ENCODE data around the gene SETD6. TPM values are rescaled to one million over a fixed set of nuclear protein-coding genes. Genes with fewer than 3 reads are reported as not detected.

Gene SETD6
- total and polyA plus RNA-seq, 12 donors: 8.9 to 18.9 (median 12.2) TPM

- Histone ChIP-seq H3K4me1 (peaks cover 12 to 56% (median 20%) of the 10 kb centered on the region in 9 donors), H3K36me3 (peaks cover 0 to 53% (median 12%) of the 10 kb centered on the region in 9 donors), H3K27me3 (peaks cover 0 to 34% (median 0%) of the 10 kb centered on the region in 7 donors), H3K27ac (peak overlapping the region in 5 of 10 donors; percentile 20 to 43 (median 37)), H3K4me3 (peak overlapping the region in 5 of 10 donors; percentile 13 to 37 (median 23)), H3K9me3 (no peaks in the 10 kb centered on the region)
- TF ChIP-seq CTCF (IDR thresholded peaks at IDR 0.05): no peak
- intact Hi-C loops (cut with DNase I): loop anchor here in 1 of 10 donors (10.0 kb wide), 1 partner anchor 154 kb away; no protein-coding TSS in a partner anchor
- ATAC-seq: peak in 5 of 8 donors; percentile 1 to 20 (median 5)
- no peak for DNase-seq
- 35 to 47% methylated on average over 36 of the region's 36 CpGs for WGBS, 2 donors
Measured at GRCh38 chr16:58500430-58501241, 14.7 kb upstream of the SETD6 start.

GRCh38 chr16:58501242-58502131 is 13.8 kb upstream of the SETD6 start:
- no peaks in the 10 kb centered on the region for H3K9me3 ChIP-seq
- peak overlapping the region in 5 of 10 donors; percentile 4 to 37 (median 22) for H3K4me3 ChIP-seq
- TF ChIP-seq CTCF (IDR thresholded peaks at IDR 0.05): no peak
- ATAC-seq (peak in 4 of 8 donors; percentile 3 to 11 (median 7)), DNase-seq (no peak)
- peaks cover 0 to 34% (median 0%) of the 10 kb centered on the region in 7 donors for H3K27me3 ChIP-seq
- intact Hi-C loops (cut with DNase I): loop anchor here in 1 of 10 donors (10.0 kb wide), 1 partner anchor 153 kb away; no protein-coding TSS in a partner anchor
- H3K27ac ChIP-seq: peak overlapping the region in 6 of 10 donors; percentile 20 to 43 (median 34)
- H3K36me3 ChIP-seq: peaks cover 0 to 59% (median 12%) of the 10 kb centered on the region in 9 donors
- WGBS, 2 donors: 52 to 56% methylated on average over 40 to 42 of the region's 42 CpGs
- peaks cover 6 to 47% (median 12%) of the 10 kb centered on the region in 9 donors for H3K4me1 ChIP-seq

- H3K36me3 ChIP-seq: peaks cover 0 to 66% (median 12%) of the 10 kb centered on the region in 9 donors
- TF ChIP-seq CTCF (IDR thresholded peaks at IDR 0.05): no peak
- no peak overlapping the region for H3K4me3 ChIP-seq
- intact Hi-C loops (cut with DNase I): loop anchor here in 1 of 10 donors (10.0 kb wide), 1 partner anchor 152 kb away; no protein-coding TSS in a partner anchor
- no peak for ATAC-seq
- no peaks in the 10 kb centered on the region for H3K9me3 ChIP-seq
- peaks cover 4 to 38% (median 9%) of the 10 kb centered on the region in 9 donors for H3K4me1 ChIP-seq
- 75 to 86% methylated on average over 8 of the region's 8 CpGs for WGBS, 2 donors
- peak overlapping the region in 1 of 10 donors; percentile 20 for H3K27ac ChIP-seq
- no peak for DNase-seq
- H3K27me3 ChIP-seq: peaks cover 0 to 34% (median 0%) of the 10 kb centered on the region in 7 donors
Measured at GRCh38 chr16:58502217-58502921, 12.9 kb upstream of the SETD6 start.

Data from heart right ventricle (tissue), 16 donors.